Measurements from ENCODE around the gene SLCO3A1.

Gene SLCO3A1

GRCh38 chr15:91853511-91853947 lies at the start of gene SLCO3A1:
SLCO3A1 (plus strand) TSS chr15:91853708.
- DNase-seq (ENCODE audit: low read depth, low spot score), result peak; percentile 89

- no peak for DNase-seq (ENCODE audit: low read depth, low spot score)
Measured at GRCh38 chr15:91807122-91807521, 46.4 kb upstream of the SLCO3A1 start.

- no peak for DNase-seq (ENCODE audit: low read depth, low spot score)
Measured at GRCh38 chr15:91813924-91814323, 39.6 kb upstream of the SLCO3A1 start.

GRCh38 chr15:91816942-91817341 lies 36.6 kb upstream of the SLCO3A1 start:
- no peak for DNase-seq (ENCODE audit: low read depth, low spot score)

GRCh38 chr15:91821458-91821857 lies 32.0 kb upstream of the SLCO3A1 start:
- no peak for DNase-seq (ENCODE audit: low read depth, low spot score)

- DNase-seq (ENCODE audit: low read depth, low spot score), result peak; percentile 42
Measured at GRCh38 chr15:91824256-91824655, 29.3 kb upstream of the SLCO3A1 start.

GRCh38 chr15:91826443-91826842 lies 27.1 kb upstream of the SLCO3A1 start:
- DNase-seq (ENCODE audit: low read depth, low spot score), result no peak

GRCh38 chr15:91833056-91833455 lies 20.5 kb upstream of the SLCO3A1 start:
- DNase-seq (ENCODE audit: low read depth, low spot score), result no peak

- DNase-seq (ENCODE audit: low read depth, low spot score), result no peak
Measured at GRCh38 chr15:91839867-91840266, 13.6 kb upstream of the SLCO3A1 start.

GRCh38 chr15:91841861-91842260 lies 11.6 kb upstream of the SLCO3A1 start:
- no peak for DNase-seq (ENCODE audit: low read depth, low spot score)

- no peak for DNase-seq (ENCODE audit: low read depth, low spot score)
Measured at GRCh38 chr15:91844341-91844740, 9.2 kb upstream of the SLCO3A1 start.

GRCh38 chr15:91844928-91845327 lies 8.6 kb upstream of the SLCO3A1 start:
- DNase-seq (ENCODE audit: low read depth, low spot score), result no peak

GRCh38 chr15:91845720-91846119 lies 7.8 kb upstream of the SLCO3A1 start:
- no peak for DNase-seq (ENCODE audit: low read depth, low spot score)

- DNase-seq (ENCODE audit: low read depth, low spot score), result no peak
Measured at GRCh38 chr15:91849180-91849579, 4.3 kb upstream of the SLCO3A1 start.

- DNase-seq (ENCODE audit: low read depth, low spot score), result peak; percentile 65
Measured at GRCh38 chr15:91849749-91850161, 3.8 kb upstream of the SLCO3A1 start.

GRCh38 chr15:91852741-91853510 lies 582 bp upstream of the SLCO3A1 start:
- DNase-seq (ENCODE audit: low read depth, low spot score), result peak; percentile 86

- DNase-seq (ENCODE audit: low read depth, low spot score), result peak; percentile 70
Measured at GRCh38 chr15:91853948-91854638, 585 bp downstream of the SLCO3A1 start.

GRCh38 chr15:91854639-91854990 lies 1.1 kb downstream of the SLCO3A1 start:
- no peak for DNase-seq (ENCODE audit: low read depth, low spot score)

GRCh38 chr15:91855241-91855640 lies 1.7 kb downstream of the SLCO3A1 start:
- DNase-seq (ENCODE audit: low read depth, low spot score), result no peak

GRCh38 chr15:91855684-91856489 lies 2.4 kb downstream of the SLCO3A1 start:
- DNase-seq (ENCODE audit: low read depth, low spot score), result peak; percentile 19

- DNase-seq (ENCODE audit: low read depth, low spot score), result no peak
Measured at GRCh38 chr15:91857224-91857585, 3.7 kb downstream of the SLCO3A1 start.

- no peak for DNase-seq (ENCODE audit: low read depth, low spot score)
Measured at GRCh38 chr15:91857772-91858171, 4.3 kb downstream of the SLCO3A1 start.
